Vagina (tissue), 2 donors: Measurements from ENCODE around the gene ARL2BP. TPM values are rescaled to one million over a fixed set of nuclear protein-coding genes. Genes with fewer than 3 reads are reported as not detected.
A peak's percentile ranks its signal among the peaks of the same experiment; 100 is the strongest.

Experiments
- DNase-seq, 2 donors: peaks; one replicate each; pipeline ENCODE4 v3.0.0-alpha.2; 2017; ENCODE audit errors: extremely low spot score in 2 of 2
- H3K27ac ChIP-seq: fragments of 200-600 bp; sonication (generic); one replicate; pipeline ENCODE4 v1.5.1; 2019
- H3K27me3 ChIP-seq: fragments of 200-600 bp; sonication (generic); one replicate; pipeline ENCODE4 v1.5.1; 2019
- H3K36me3 ChIP-seq, 2 donors: fragments of 200-600 bp; sonication (generic); one replicate each; pipeline ENCODE4 v1.5.1; 2017 to 2019
- H3K4me1 ChIP-seq: fragments of 200-600 bp; sonication (generic); one replicate; pipeline ENCODE4 v1.5.1; 2019
- H3K4me3 ChIP-seq, 2 donors: fragments of 200-600 bp; sonication (generic); 1 replicate in 1 of 2; 2 replicates in 1 of 2; pipeline ENCODE4 v1.5.1; 2016 to 2019
- H3K9me3 ChIP-seq: fragments of 200-600 bp; sonication (generic); one replicate; pipeline ENCODE4 v1.5.1; 2019
- POLR2A ChIP-seq, 2 donors: fragments of 450-650 bp; IDR thresholded peaks; one replicate each; pipeline ENCODE4 v1.6.1; 2017; ENCODE audit warnings: antibody characterized with exemption in 2 of 2, mild to moderate bottlenecking in 2 of 2, moderate library complexity in 2 of 2
- POLR2AphosphoS5 ChIP-seq, 2 donors: sonication (generic); formaldehyde crosslinking; IDR thresholded peaks; one replicate each; pipeline ENCODE4 v1.9.0; 2017; ENCODE audit warnings: antibody characterized with exemption in 2 of 2, mild to moderate bottlenecking in 2 of 2, low read depth in 1 of 2; ENCODE audit not compliant: insufficient read depth in 1 of 2
- intact Hi-C: fragments of 100-400 bp; cut with DNase I; formaldehyde crosslinking; loops from one replicate; pipeline ENCODE4 v1.15.1; 2023
- total RNA-seq: library from RNA; depleted of rRNA; stranded (reverse); fragments of >200 nt; gene quantifications from one replicate; pipeline ENCODE4 v1.2.3, GENCODE V29; 2016
- TF ChIP-seq, protein P1 (sequence below), 3 experiments: fragments of 450-650 bp in 2 of 3; fragments of 200-600 bp in 1 of 3; sonication (generic) in 1 of 3; IDR thresholded peaks; one replicate each; pipeline ENCODE4 v1.5.1; 2017 to 2019; ENCODE audit warnings: antibody characterized with exemption in 3 of 3, mild to moderate bottlenecking in 2 of 3, moderate library complexity in 2 of 3

The ARL2BP gene
- total RNA-seq, 1 donor from 2014 or later, result 44.7 TPM

- H3K4me1 ChIP-seq, result peaks cover 4% of the 10 kb centered on the region
- TF ChIP-seq, protein P1, sequence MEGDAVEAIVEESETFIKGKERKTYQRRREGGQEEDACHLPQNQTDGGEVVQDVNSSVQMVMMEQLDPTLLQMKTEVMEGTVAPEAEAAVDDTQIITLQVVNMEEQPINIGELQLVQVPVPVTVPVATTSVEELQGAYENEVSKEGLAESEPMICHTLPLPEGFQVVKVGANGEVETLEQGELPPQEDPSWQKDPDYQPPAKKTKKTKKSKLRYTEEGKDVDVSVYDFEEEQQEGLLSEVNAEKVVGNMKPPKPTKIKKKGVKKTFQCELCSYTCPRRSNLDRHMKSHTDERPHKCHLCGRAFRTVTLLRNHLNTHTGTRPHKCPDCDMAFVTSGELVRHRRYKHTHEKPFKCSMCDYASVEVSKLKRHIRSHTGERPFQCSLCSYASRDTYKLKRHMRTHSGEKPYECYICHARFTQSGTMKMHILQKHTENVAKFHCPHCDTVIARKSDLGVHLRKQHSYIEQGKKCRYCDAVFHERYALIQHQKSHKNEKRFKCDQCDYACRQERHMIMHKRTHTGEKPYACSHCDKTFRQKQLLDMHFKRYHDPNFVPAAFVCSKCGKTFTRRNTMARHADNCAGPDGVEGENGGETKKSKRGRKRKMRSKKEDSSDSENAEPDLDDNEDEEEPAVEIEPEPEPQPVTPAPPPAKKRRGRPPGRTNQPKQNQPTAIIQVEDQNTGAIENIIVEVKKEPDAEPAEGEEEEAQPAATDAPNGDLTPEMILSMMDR (IDR thresholded peaks at IDR 0.05), result no peak
- TF ChIP-seq POLR2AphosphoS5 (IDR thresholded peaks at IDR 0.05; ENCODE audit: insufficient read depth in 1 of 2, low read depth in 1 of 2), result no peak
- TF ChIP-seq POLR2A (IDR thresholded peaks at IDR 0.05), result no peak
- no peak for DNase-seq
- H3K4me3 ChIP-seq, result no peak overlapping the region
- peaks cover 0 to 24% of the 10 kb centered on the region in 2 donors for H3K36me3 ChIP-seq
- intact Hi-C loops, result no loop called here
- H3K9me3 ChIP-seq, result no peaks in the 10 kb centered on the region
- H3K27ac ChIP-seq, result no peak overlapping the region
- H3K27me3 ChIP-seq, result no peaks in the 10 kb centered on the region
Observed at GRCh38 chr16:57203451-57203850, 41.6 kb upstream of the ARL2BP start.

GRCh38 chr16:57204675-57205074, 40.4 kb upstream of the ARL2BP start:
- no peak for DNase-seq
- H3K4me1 ChIP-seq, result peaks cover 4% of the 10 kb centered on the region
- TF ChIP-seq, protein P1 (IDR thresholded peaks at IDR 0.05), result no peak
- TF ChIP-seq POLR2A (IDR thresholded peaks at IDR 0.05) (no peak), POLR2AphosphoS5 (IDR thresholded peaks at IDR 0.05; ENCODE audit: insufficient read depth in 1 of 2, low read depth in 1 of 2) (no peak)
- intact Hi-C loops, result no loop called here
- no peak overlapping the region for H3K4me3 ChIP-seq
- H3K27me3 ChIP-seq, result no peaks in the 10 kb centered on the region
- H3K27ac ChIP-seq, result no peak overlapping the region
- H3K36me3 ChIP-seq, result peaks cover 0 to 36% of the 10 kb centered on the region in 2 donors
- no peaks in the 10 kb centered on the region for H3K9me3 ChIP-seq

DNA sequence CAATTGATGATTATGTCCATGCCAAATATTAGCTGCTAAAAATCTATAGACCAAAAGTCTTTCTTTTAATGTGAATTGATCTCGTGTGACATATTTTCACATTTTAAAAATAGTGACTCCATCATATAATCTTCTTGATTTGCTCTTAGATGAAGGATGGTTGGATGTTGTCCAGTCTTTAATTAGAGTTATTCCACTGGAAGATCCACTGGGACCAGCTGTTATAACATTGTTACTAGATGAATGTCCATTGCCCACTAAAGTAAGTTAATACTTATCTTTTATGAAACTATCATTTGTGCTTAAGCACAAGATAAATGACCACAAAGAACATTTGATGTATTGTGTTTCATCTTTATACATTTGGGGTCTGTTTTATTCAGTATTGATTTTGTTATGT, 36.1 kb upstream of the ARL2BP start:
- Histone ChIP-seq H3K27me3 (no peaks in the 10 kb centered on the region), H3K9me3 (no peaks in the 10 kb centered on the region), H3K4me1 (peaks cover 7% of the 10 kb centered on the region), H3K4me3 (no peak overlapping the region), H3K27ac (no peak overlapping the region), H3K36me3 (peaks cover 0 to 68% of the 10 kb centered on the region in 2 donors)
- TF ChIP-seq POLR2AphosphoS5 (IDR thresholded peaks at IDR 0.05; ENCODE audit: insufficient read depth in 1 of 2, low read depth in 1 of 2), result no peak
- no peak for TF ChIP-seq POLR2A (IDR thresholded peaks at IDR 0.05)
- TF ChIP-seq, protein P1 (IDR thresholded peaks at IDR 0.05), result no peak
- DNase-seq, result no peak
- intact Hi-C loops, result no loop called here

GRCh38 chr16:57209780-57210179, 35.3 kb upstream of the ARL2BP start:
- H3K36me3 ChIP-seq, result peaks cover 0 to 74% of the 10 kb centered on the region in 2 donors
- TF ChIP-seq, protein P1 (IDR thresholded peaks at IDR 0.05), result no peak
- TF ChIP-seq POLR2A (IDR thresholded peaks at IDR 0.05) (no peak), POLR2AphosphoS5 (IDR thresholded peaks at IDR 0.05; ENCODE audit: insufficient read depth in 1 of 2, low read depth in 1 of 2) (no peak)
- no peak overlapping the region for H3K4me3 ChIP-seq
- intact Hi-C loops, result no loop called here
- peaks cover 7% of the 10 kb centered on the region for H3K4me1 ChIP-seq
- H3K27ac ChIP-seq, result no peak overlapping the region
- H3K27me3 ChIP-seq, result no peaks in the 10 kb centered on the region
- no peaks in the 10 kb centered on the region for H3K9me3 ChIP-seq
- no peak for DNase-seq

DNA sequence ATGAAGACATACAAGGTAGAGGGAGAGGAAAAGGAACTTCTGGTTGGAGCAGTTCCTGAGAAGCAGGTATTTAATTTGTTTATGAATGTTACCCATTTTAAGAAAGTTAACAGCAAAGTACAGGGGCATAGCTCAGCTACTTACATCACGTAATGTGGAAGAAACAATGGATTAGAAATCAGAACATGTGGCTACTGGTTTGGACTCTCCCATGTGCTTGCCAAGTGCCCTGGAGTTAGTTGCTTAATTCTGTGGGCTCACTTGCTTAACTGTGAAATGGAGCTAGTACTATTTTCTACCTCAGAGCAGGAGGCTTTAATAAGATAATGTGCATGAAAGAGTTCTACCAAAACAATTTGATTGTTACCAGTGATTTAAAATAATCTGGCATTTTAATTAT, 31.6 kb upstream of the ARL2BP start:
- Histone ChIP-seq H3K27ac (no peak overlapping the region), H3K4me3 (no peak overlapping the region), H3K36me3 (peaks cover 0 to 87% of the 10 kb centered on the region in 2 donors), H3K4me1 (peaks cover 7% of the 10 kb centered on the region), H3K27me3 (no peaks in the 10 kb centered on the region), H3K9me3 (no peaks in the 10 kb centered on the region)
- intact Hi-C loops, result no loop called here
- no peak for DNase-seq
- TF ChIP-seq, protein P1 (IDR thresholded peaks at IDR 0.05), result no peak
- TF ChIP-seq POLR2AphosphoS5 (IDR thresholded peaks at IDR 0.05; ENCODE audit: insufficient read depth in 1 of 2, low read depth in 1 of 2), result peak in 1 of 2 donors; percentile 68
